NCI-H69 (cell line): Measurements from ENCODE around the gene CACNA2D1.
"Not testable (repeated sequence)": the region's sequence is repeated elsewhere in the genome, so short reads cannot be mapped to it uniquely, and the experiment has no call there.

Experiments used
- DNase-seq: peaks from one replicate; lab custom pipeline; 2025; lab: John Stamatoyannopoulos, UW

CACNA2D1 gene

DNA sequence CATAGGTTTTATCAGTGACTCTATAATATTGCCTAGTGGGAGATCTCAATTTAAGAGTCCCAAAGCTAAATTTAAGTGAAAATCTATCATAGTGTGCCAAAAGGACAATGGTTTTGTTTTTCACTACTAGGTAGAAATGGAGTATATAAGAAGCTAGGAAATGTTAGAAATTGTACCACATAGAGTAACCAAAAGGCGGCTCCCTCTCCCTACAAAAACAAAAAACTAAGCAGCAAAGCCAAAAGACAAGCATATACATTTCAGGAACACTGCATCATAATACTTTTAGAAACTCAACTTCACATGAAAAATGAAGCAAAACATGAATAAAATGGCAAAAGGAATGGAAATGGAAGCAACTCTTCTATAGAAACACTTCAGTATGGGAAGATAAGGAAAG lies 271.6 kb downstream of the CACNA2D1 start:
- peak; percentile 53 for DNase-seq

DNA sequence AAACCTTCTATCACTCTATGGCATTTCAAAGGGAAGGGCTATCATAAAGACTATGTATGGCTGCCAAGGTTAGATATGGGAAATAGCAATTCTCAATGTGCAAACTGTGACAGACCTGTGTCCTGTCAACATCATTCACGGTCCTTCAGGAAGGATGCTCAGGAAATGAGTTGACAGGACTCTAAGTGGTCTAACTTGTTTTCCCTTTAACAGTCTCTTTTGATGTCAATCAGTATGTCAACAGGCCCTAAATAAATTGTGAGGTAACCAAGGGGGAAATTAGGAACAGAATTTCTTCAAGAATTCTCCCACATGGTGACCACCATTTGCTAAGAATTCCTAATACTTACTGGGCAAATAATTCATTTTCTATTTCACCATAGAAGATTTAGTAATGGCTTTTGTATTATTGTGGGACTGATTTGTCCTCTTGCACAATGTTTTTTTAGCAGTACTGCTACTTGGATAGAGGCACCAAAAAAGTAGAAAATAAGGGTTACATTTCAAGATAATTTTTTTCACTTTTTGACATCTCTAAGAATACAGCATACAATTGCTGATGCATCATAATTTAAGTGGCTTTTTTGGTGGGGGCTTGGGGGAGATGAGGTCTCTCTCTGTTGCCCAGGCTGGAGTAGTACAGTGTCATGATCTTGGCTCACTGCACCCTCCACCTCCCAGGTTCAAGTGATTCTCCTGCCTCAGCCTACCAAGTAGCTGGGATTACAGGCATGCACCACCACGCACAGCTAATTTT lies 275.8 kb downstream of the CACNA2D1 start:
- DNase-seq = peak; percentile 70

DNA sequence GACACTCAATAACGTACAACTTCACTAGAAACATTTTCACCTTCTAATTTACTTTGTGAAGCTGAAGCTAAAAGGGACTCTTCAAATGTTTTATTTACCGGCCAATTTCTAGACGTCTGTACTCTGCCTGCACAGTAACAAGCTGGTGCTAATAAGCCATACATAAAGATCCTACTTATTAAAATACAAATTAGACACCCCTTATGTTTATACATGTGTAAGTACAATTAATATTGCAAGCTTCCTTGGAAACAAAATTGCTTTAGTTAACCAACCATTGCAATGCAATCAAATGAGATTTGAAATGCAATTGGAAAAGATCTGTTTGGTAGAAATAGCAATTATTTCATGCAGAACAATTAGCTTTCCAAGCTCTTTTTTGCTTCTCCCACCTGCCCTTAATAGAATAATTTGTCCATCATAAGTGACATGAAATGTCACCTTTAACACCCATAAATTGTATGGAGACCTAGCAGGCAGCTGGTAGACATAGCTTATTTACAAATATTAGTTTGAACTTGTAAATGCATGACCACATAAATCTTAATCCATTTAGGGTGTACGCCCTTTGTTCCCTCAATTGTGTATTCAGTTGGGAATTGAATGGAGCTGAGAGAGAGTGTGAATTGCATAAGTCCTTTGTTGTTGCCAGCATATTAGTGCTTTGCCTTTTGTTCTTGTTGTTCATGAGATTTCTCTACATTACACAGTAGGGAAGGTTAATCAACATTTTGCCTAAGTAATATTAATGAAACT lies 277.1 kb downstream of the CACNA2D1 start:
- DNase-seq = peak; percentile 99

DNA sequence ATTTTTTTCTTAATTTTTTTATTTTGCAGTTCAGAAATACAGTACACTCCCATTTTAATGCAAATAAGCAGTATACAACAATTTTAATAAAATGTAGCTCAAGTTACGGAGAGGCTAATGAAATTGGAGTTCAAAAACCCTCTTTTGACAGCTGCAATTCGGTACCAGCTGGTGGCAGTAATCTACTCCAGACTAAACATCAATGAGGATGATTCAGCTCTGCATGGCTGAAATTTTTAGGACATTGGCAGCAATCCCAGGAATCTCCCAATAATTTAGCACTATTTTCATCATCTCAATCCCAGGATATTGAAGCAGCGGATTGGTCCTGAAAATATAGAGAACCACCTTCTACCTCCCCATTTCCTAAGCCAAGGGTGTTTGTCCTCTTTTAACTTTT lies 278.8 kb downstream of the CACNA2D1 start:
- DNase-seq = peak; percentile 96

GRCh38 chr7:82164410-82164809 lies 279.2 kb downstream of the CACNA2D1 start:
- peak; percentile 49 for DNase-seq

- DNase-seq = peak; percentile 94
Observed at GRCh38 chr7:82163586-82163985, 280.0 kb downstream of the CACNA2D1 start.

DNA sequence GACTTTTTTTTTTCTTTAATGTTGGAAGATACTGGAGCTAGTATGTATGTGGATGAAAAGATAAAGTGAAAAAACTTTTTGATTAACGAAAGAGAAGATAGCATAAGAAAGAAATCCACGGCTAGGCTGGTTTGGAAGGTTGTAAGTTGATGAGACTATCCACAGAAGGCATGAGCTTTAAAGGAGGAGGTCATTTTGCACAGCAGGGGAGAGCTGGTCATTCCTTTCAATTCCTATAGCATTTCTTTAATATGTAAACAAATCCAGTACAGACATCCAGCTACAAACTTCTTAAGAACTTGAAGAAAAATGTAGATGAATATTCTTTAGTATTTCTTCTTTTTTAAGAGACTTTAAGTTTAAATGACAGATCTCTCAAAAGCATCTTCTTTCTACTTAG lies 281.3 kb downstream of the CACNA2D1 start:
- peak; percentile 58 for DNase-seq

DNA sequence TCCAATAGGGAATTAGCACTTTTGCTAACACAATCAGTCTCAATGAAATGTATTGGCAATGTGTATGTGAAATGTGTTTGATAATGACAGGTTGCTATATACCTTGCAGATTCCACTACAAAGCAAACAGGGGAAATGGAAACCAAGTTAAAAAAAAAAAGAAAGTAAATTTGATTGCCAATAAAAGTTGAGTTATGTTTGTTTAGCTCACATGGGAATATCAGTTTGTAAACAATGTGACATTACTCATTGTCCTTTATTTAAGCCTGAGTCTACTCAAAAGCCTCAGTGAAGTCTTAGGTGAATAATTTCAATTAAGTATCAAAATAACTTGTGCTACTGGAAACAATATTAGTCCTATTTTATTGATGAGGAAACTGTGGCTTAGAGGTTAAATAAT lies 285.2 kb downstream of the CACNA2D1 start:
- peak; percentile 81 for DNase-seq

GRCh38 chr7:82156893-82157292 lies 286.7 kb downstream of the CACNA2D1 start:
- DNase-seq = peak; percentile 82

DNA sequence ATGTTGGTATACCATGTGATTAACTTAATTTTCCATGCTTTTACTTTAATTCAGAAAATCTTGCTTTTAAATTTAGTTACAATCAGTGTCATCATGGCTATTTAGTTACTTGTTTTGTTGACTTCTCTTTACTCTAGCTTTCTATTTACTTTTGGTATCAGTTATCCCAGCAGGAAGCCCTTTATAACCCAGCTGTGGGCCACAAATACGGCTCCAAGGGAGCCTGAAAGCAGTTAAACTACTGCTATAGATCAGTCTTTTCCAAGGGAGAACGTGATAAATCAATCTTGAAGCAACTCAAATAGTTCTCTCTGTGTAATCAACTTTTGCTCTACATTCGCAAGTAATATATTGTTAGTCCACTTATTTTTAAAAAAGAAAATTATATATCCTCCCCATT lies 287.4 kb downstream of the CACNA2D1 start:
- peak; percentile 98 for DNase-seq

- peak; percentile 89 for DNase-seq
Observed at GRCh38 chr7:82154728-82155127, 288.8 kb downstream of the CACNA2D1 start.

GRCh38 chr7:82153776-82154175 lies 289.8 kb downstream of the CACNA2D1 start:
- DNase-seq = peak; percentile 63

DNA sequence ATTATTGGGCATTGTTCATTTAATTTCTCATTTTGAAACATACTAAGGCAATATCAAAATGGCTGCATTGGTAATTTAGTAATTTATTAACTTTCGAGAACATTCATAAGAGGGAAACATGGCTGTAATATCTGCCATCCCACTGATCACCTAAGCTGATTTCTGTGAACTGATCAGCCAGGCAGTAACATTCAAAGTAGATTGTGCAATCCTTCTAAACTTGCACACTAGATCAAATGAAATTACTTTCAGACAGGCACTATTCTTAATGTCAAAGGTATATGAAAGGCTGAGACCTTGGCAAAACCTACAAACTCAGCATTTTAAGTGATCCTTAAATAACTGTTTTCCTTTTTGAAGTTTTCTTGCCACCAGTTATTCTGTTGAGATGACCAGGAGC lies 290.7 kb downstream of the CACNA2D1 start:
- peak; percentile 43 for DNase-seq

DNA sequence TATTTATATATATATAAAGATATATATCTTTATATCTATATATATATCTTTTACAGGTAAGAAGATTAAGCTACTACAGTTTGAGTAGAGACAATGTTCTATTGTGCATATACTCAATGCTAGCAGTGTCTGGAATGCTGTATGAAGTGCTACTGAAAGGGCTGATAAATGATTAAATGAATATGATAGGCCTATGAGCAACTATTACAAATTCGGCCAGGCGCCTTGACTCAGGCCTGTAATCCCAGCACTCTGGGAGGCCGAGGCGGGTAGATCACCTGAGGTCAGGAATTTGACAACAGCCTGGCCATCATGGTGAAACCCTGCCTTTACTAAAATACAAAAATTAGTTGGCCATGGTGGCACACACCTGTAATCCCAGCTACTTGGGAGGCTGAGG lies 297.1 kb downstream of the CACNA2D1 start:
- no peak for DNase-seq

GRCh38 chr7:82142263-82142864 lies 301.2 kb downstream of the CACNA2D1 start:
- DNase-seq = no peak

- no peak for DNase-seq
Observed at GRCh38 chr7:82141427-82141826, 302.1 kb downstream of the CACNA2D1 start.

DNA sequence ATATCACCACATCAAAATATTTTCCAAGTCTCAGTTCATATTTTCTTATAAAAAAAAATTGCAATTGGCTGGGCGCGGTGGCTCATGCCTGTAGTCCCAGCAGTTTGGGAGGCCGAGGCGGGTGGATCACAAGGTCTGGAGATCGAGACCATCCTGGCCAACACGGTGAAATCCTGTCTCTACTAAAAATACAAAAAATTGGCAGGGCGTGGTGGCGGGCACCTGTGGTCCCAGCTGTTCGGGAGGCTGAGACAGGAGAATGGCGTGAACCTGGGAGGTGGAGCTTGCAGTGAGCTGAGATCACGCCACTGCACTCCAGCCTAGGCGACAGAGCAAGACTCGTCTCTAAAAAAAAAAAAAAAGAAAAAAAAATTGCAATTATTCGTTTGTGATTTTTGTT lies 303.0 kb downstream of the CACNA2D1 start:
- not testable (repeated sequence) for DNase-seq

DNA sequence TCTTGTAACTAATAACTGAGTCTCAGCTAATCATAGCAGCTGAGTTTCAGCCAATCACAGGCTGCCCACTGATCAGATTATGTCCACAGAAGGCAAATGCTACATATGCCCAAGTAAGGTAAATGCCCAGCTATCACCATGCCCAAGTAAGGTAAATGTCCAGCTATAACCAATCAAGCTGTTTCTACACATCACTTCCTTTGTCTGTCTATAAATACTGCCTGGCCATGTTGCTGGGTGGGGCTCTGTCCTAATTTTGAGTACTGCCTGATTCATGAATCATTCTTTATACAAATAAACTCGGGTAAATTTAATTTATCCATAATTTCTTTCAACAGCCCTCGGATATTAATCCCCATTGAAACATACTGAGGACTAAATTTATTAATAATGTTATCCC lies 312.4 kb downstream of the CACNA2D1 start:
- DNase-seq = peak; percentile 34

GRCh38 chr7:82129091-82129490 lies 314.5 kb downstream of the CACNA2D1 start:
- DNase-seq = no peak

GRCh38 chr7:82128546-82128945 lies 315.0 kb downstream of the CACNA2D1 start:
- DNase-seq = no peak

DNA sequence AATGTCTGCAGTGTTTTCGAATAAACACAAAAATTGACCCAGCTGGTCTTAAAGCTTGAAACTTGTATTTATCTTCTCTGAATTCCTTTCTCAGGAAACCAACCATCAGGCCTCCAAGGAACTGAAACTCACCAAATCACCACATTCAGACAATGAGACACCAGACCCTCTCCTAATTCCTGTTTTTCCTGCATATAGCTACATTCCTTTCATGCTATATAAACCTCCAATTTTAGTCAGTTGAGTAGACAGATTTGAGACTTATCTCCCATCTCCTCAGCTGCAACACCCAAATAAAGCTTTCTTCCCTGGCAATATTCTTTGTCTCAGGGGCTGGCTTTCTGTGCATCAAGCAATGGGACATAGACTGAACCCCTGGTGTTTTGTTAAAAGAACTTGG lies 317.0 kb downstream of the CACNA2D1 start:
- no peak for DNase-seq

- no peak for DNase-seq
Observed at GRCh38 chr7:82124445-82124844, 319.1 kb downstream of the CACNA2D1 start.

DNA sequence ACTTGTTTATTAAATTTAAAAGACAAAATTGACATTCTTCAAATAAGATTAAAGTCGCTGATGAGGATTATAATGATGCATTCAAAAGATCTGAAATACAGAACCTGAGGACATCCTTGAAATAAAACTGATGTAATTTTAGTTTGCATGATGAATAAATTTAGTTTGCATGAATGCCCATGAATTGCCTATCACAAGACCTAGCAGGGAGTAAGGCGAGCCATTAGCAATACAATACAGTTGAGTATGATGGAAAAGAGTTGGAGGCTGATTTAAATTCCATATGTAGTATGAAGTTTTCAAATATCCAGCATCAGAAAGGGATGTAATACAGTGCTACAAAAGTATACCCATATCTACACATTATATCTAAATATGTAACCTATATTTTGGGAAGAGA lies 321.3 kb downstream of the CACNA2D1 start:
- peak; percentile 46 for DNase-seq
